Nephron (organoid): Measurements from ENCODE around the gene ITPKC.

Experiments
- H3K27ac Mint-ChIP-seq, 3 experiments: 2 replicates each; pipeline ENCODE4 v1.8.0; 2020; ENCODE audit warnings: mixed read lengths in 3 of 3, mild to moderate bottlenecking in 2 of 3, moderate library complexity in 1 of 3
- H3K27me3 Mint-ChIP-seq: 2 replicates; pipeline ENCODE4 v1.8.0; 2021; ENCODE audit warnings: low read depth, mild to moderate bottlenecking, moderate library complexity, mixed read lengths
- H3K36me3 Mint-ChIP-seq: 2 replicates; pipeline ENCODE4 v1.8.0; 2020; ENCODE audit warnings: low read depth, mixed read lengths
- H3K4me1 Mint-ChIP-seq: 2 replicates; pipeline ENCODE4 v1.8.0; 2020; ENCODE audit warnings: mixed read lengths
- H3K4me3 Mint-ChIP-seq, 3 experiments: 2 replicates each; pipeline ENCODE4 v1.8.0; 2020; ENCODE audit warnings: mild to moderate bottlenecking in 3 of 3, mixed read lengths in 3 of 3, moderate library complexity in 2 of 3
- H3K9me3 Mint-ChIP-seq: 2 replicates; pipeline ENCODE4 v1.8.0; 2020; ENCODE audit warnings: mixed read lengths
- CTCF ChIP-seq, 3 experiments: fragments of 200-600 bp; sonication (generic); IDR thresholded peaks; one replicate each; pipeline ENCODE4 v1.5.0; 2021; ENCODE audit warnings: antibody characterized with exemption in 3 of 3; ENCODE audit not compliant: unreplicated experiment in 3 of 3

The ITPKC gene

GRCh38 chr19:40774916-40775631 lies 58.2 kb downstream of the ITPKC start, which contains the start of gene MIA:
Gene MIA, plus strand, starts transcription at chr19:40775521. Its CDS starts 22 bp downstream, at chr19:40775543.
- no peak for TF ChIP-seq CTCF (IDR thresholded peaks at IDR 0.05; ENCODE audit: unreplicated experiment in 3 of 3)
- Mint-ChIP-seq H3K4me1 (peaks cover 14% of the 10 kb centered on the region), H3K4me3 (peak within 1 kb of the TSS; percentile 50 to 61 (median 52)), H3K9me3 (no peaks in the 10 kb centered on the region), H3K27me3 (no peaks in the 10 kb centered on the region), H3K36me3 (peaks cover 8% of the 10 kb centered on the region), H3K27ac (peak within 1 kb of the TSS; percentile 55 to 100 (median 73))

DNA sequence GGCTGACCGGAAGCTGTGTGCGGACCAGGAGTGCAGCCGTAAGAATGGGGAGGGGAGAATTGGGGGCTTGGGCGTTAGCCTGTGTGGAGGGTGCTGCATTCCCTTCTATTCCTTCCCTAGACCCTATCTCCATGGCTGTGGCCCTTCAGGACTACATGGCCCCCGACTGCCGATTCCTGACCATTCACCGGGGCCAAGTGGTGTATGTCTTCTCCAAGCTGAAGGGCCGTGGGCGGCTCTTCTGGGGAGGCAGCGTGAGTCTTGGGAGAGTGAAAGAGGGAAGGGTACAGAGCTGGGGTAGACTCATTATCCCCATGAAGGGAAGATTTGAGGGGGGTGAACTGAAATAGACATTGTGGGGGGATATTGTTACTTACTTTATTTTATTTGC lies 58.7 kb downstream of the ITPKC start:
- H3K9me3 Mint-ChIP-seq, result no peaks in the 10 kb centered on the region
- peaks cover 8% of the 10 kb centered on the region for H3K36me3 Mint-ChIP-seq
- H3K27ac Mint-ChIP-seq, result peak overlapping the region; percentile 19 to 73 (median 34)
- no peak for TF ChIP-seq CTCF (IDR thresholded peaks at IDR 0.05; ENCODE audit: unreplicated experiment in 3 of 3)
- no peaks in the 10 kb centered on the region for H3K27me3 Mint-ChIP-seq
- peak overlapping the region; percentile 43 to 61 (median 50) for H3K4me3 Mint-ChIP-seq
- H3K4me1 Mint-ChIP-seq, result peaks cover 14% of the 10 kb centered on the region

DNA sequence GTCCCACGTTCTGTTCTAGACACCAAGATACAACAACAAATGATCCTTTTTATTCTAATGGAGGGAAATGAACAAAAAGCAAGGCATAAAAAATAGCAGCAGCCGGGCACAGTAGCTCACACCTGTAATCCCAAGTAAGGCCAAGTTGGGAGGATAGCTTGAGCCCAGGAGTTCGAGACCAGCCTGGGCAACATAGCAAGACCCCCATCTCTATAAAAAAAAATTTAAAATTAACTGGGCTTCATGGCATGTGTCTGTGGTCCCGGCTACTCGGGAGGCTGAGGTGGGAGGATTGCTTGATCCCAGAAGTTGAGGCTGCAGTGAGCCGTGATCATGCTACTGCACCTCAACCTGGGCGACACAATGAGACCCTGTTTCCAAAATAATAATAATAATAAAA lies 59.5 kb downstream of the ITPKC start:
- TF ChIP-seq CTCF (IDR thresholded peaks at IDR 0.05; ENCODE audit: unreplicated experiment in 3 of 3), result no peak
- peaks cover 14% of the 10 kb centered on the region for H3K4me1 Mint-ChIP-seq
- H3K36me3 Mint-ChIP-seq, result peaks cover 3% of the 10 kb centered on the region

GRCh38 chr19:40776932-40777644 lies 60.2 kb downstream of the ITPKC start:
- Mint-ChIP-seq H3K9me3 (no peaks in the 10 kb centered on the region), H3K4me1 (peaks cover 14% of the 10 kb centered on the region), H3K4me3 (peak overlapping the region; percentile 86 to 91 (median 87)), H3K27me3 (peaks cover 4% of the 10 kb centered on the region), H3K27ac (peak overlapping the region; percentile 97 to 100 (median 100)), H3K36me3 (peaks cover under 1% of the 10 kb centered on the region)
- no peak for TF ChIP-seq CTCF (IDR thresholded peaks at IDR 0.05; ENCODE audit: unreplicated experiment in 3 of 3)

More for the DNA sequence above, 59.5 kb downstream of the ITPKC start:
- H3K9me3 Mint-ChIP-seq, result no peaks in the 10 kb centered on the region
- H3K4me3 Mint-ChIP-seq, result peak overlapping the region; percentile 46 to 91 (median 87)
- no peaks in the 10 kb centered on the region for H3K27me3 Mint-ChIP-seq
- peak overlapping the region in 2 of 3 experiments; percentile 97 to 100 for H3K27ac Mint-ChIP-seq

DNA sequence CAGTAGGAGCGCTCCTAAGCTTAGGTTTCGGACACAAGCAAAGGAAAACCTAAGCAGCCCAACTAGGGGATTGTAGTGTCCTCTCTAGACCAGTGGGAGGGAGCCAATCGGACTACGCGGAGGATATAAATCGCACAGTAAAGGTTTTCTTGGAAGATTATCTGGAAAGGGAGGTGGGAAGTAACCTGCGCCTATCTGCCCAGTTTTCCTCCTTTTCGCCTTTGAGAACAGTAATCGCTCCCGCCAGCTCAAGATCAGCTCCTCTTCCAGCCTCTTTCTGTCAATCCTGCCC lies 60.7 kb downstream of the ITPKC start:
- Mint-ChIP-seq H3K27ac (peak overlapping the region; percentile 97 to 100 (median 100)), H3K36me3 (no peaks in the 10 kb centered on the region), H3K9me3 (no peaks in the 10 kb centered on the region), H3K27me3 (peaks cover 5% of the 10 kb centered on the region), H3K4me3 (peak overlapping the region; percentile 86 to 91 (median 87)), H3K4me1 (peaks cover 14% of the 10 kb centered on the region)
- TF ChIP-seq CTCF (IDR thresholded peaks at IDR 0.05; ENCODE audit: unreplicated experiment in 3 of 3), result no peak
